Measurements from ENCODE around the gene TMEM87A. TPM values are rescaled to one million over a fixed set of nuclear protein-coding genes. Genes with fewer than 3 reads are reported as not detected.

TMEM87A gene
- total and polyA plus RNA-seq, 2 experiments from 2014 or later, result 41.8 to 43.5 TPM

DNA sequence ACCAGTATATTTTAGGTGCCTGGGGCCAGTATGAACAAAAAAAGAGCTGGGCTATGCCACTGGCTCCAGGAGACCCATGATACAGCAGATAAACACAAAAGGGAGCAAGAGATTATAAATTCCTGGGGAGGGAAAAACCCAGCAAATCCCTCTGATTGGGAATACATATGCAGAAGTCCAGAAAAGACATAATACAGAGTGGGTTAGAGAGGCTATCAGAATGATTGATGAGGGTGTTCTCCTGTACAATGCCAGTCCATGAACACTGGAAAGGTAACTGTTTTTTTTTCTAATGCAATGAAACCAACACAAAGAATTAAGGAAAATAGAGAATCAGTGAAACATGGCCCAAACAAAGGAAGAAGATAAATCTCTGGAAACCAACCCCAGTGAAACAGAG, 59.7 kb downstream of the TMEM87A start:
- Mint-ChIP-seq H3K9me3 (no peaks in the 10 kb centered on the region), H3K4me1 (no peaks in the 10 kb centered on the region), H3K27ac (no peak overlapping the region), H3K4me3 (no peak overlapping the region), H3K27me3 (ENCODE audit: insufficient read depth, low read depth, poor library complexity) (peaks cover 3% of the 10 kb centered on the region), H3K36me3 (ENCODE audit: low read depth) (peaks cover 49% of the 10 kb centered on the region; the same call in 2 of the 3 replicates)
- Histone ChIP-seq H3K9me2 (ENCODE audit: insufficient read depth) (no peaks in the 10 kb centered on the region; the same call in 1 of the 2 replicates), H3K27me3 (ENCODE audit: insufficient read depth) (no peaks in the 10 kb centered on the region), H2AFZ (no peak overlapping the region), H3F3A (replicated peaks; ENCODE audit: low read depth) (peaks cover 6% of the 10 kb centered on the region; the same call in 1 of the 2 replicates), H3K4me3 (no peak overlapping the region), H3K4me2 (no peak overlapping the region), H3K36me3 (ENCODE audit: insufficient read depth) (peaks cover 38% of the 10 kb centered on the region; the same call in 1 of the 2 replicates), H3K4me1 (ENCODE audit: insufficient read depth) (no peaks in the 10 kb centered on the region), H4K20me1 (replicated peaks; ENCODE audit: insufficient read depth) (0 out of 2 replicates have a peak, but pooled peaks cover 2% of the 10 kb centered on the region), H3K79me2 (replicated peaks; ENCODE audit: insufficient read depth) (no peaks in the 10 kb centered on the region), H3K27ac (ENCODE audit: low read depth) (no peak overlapping the region)
- no peak for ATAC-seq
- TF ChIP-seq, protein P1, sequence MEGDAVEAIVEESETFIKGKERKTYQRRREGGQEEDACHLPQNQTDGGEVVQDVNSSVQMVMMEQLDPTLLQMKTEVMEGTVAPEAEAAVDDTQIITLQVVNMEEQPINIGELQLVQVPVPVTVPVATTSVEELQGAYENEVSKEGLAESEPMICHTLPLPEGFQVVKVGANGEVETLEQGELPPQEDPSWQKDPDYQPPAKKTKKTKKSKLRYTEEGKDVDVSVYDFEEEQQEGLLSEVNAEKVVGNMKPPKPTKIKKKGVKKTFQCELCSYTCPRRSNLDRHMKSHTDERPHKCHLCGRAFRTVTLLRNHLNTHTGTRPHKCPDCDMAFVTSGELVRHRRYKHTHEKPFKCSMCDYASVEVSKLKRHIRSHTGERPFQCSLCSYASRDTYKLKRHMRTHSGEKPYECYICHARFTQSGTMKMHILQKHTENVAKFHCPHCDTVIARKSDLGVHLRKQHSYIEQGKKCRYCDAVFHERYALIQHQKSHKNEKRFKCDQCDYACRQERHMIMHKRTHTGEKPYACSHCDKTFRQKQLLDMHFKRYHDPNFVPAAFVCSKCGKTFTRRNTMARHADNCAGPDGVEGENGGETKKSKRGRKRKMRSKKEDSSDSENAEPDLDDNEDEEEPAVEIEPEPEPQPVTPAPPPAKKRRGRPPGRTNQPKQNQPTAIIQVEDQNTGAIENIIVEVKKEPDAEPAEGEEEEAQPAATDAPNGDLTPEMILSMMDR (conservative IDR thresholded peaks at IDR 0.05; ENCODE audit: low read depth in 2 of 2), result no peak
- TF ChIP-seq, protein P2, sequence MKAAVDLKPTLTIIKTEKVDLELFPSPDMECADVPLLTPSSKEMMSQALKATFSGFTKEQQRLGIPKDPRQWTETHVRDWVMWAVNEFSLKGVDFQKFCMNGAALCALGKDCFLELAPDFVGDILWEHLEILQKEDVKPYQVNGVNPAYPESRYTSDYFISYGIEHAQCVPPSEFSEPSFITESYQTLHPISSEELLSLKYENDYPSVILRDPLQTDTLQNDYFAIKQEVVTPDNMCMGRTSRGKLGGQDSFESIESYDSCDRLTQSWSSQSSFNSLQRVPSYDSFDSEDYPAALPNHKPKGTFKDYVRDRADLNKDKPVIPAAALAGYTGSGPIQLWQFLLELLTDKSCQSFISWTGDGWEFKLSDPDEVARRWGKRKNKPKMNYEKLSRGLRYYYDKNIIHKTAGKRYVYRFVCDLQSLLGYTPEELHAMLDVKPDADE (IDR thresholded peaks at IDR 0.05), result no peak
- TF ChIP-seq EZH2phosphoT487 (IDR thresholded peaks at IDR 0.05; ENCODE audit: unreplicated experiment) (no peak), ZNF331 (CRISPR knock-in tag; IDR thresholded peaks at IDR 0.05; ENCODE audit: low read depth) (no peak), EZH2 (IDR thresholded peaks at IDR 0.05; ENCODE audit: low read depth, unreplicated experiment) (no peak), ZNF114 (CRISPR knock-in tag; IDR thresholded peaks at IDR 0.05) (no peak), POLR2AphosphoS5 (IDR thresholded peaks at IDR 0.05; ENCODE audit: low read depth) (no peak), CREB1 (CRISPR knock-in tag; IDR thresholded peaks at IDR 0.05; ENCODE audit: low read depth) (no peak), NANOG (IDR thresholded peaks at IDR 0.05; ENCODE audit: borderline replicate concordance) (no peak), STAT1 (IDR thresholded peaks at IDR 0.05; ENCODE audit: unreplicated experiment) (no peak), JUNB (IDR thresholded peaks at IDR 0.05; ENCODE audit: unreplicated experiment) (no peak)
- TF ChIP-seq, protein P3, sequence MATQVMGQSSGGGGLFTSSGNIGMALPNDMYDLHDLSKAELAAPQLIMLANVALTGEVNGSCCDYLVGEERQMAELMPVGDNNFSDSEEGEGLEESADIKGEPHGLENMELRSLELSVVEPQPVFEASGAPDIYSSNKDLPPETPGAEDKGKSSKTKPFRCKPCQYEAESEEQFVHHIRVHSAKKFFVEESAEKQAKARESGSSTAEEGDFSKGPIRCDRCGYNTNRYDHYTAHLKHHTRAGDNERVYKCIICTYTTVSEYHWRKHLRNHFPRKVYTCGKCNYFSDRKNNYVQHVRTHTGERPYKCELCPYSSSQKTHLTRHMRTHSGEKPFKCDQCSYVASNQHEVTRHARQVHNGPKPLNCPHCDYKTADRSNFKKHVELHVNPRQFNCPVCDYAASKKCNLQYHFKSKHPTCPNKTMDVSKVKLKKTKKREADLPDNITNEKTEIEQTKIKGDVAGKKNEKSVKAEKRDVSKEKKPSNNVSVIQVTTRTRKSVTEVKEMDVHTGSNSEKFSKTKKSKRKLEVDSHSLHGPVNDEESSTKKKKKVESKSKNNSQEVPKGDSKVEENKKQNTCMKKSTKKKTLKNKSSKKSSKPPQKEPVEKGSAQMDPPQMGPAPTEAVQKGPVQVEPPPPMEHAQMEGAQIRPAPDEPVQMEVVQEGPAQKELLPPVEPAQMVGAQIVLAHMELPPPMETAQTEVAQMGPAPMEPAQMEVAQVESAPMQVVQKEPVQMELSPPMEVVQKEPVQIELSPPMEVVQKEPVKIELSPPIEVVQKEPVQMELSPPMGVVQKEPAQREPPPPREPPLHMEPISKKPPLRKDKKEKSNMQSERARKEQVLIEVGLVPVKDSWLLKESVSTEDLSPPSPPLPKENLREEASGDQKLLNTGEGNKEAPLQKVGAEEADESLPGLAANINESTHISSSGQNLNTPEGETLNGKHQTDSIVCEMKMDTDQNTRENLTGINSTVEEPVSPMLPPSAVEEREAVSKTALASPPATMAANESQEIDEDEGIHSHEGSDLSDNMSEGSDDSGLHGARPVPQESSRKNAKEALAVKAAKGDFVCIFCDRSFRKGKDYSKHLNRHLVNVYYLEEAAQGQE (IDR thresholded peaks at IDR 0.05; ENCODE audit: unreplicated experiment), result no peak
- TF ChIP-seq, protein P4, sequence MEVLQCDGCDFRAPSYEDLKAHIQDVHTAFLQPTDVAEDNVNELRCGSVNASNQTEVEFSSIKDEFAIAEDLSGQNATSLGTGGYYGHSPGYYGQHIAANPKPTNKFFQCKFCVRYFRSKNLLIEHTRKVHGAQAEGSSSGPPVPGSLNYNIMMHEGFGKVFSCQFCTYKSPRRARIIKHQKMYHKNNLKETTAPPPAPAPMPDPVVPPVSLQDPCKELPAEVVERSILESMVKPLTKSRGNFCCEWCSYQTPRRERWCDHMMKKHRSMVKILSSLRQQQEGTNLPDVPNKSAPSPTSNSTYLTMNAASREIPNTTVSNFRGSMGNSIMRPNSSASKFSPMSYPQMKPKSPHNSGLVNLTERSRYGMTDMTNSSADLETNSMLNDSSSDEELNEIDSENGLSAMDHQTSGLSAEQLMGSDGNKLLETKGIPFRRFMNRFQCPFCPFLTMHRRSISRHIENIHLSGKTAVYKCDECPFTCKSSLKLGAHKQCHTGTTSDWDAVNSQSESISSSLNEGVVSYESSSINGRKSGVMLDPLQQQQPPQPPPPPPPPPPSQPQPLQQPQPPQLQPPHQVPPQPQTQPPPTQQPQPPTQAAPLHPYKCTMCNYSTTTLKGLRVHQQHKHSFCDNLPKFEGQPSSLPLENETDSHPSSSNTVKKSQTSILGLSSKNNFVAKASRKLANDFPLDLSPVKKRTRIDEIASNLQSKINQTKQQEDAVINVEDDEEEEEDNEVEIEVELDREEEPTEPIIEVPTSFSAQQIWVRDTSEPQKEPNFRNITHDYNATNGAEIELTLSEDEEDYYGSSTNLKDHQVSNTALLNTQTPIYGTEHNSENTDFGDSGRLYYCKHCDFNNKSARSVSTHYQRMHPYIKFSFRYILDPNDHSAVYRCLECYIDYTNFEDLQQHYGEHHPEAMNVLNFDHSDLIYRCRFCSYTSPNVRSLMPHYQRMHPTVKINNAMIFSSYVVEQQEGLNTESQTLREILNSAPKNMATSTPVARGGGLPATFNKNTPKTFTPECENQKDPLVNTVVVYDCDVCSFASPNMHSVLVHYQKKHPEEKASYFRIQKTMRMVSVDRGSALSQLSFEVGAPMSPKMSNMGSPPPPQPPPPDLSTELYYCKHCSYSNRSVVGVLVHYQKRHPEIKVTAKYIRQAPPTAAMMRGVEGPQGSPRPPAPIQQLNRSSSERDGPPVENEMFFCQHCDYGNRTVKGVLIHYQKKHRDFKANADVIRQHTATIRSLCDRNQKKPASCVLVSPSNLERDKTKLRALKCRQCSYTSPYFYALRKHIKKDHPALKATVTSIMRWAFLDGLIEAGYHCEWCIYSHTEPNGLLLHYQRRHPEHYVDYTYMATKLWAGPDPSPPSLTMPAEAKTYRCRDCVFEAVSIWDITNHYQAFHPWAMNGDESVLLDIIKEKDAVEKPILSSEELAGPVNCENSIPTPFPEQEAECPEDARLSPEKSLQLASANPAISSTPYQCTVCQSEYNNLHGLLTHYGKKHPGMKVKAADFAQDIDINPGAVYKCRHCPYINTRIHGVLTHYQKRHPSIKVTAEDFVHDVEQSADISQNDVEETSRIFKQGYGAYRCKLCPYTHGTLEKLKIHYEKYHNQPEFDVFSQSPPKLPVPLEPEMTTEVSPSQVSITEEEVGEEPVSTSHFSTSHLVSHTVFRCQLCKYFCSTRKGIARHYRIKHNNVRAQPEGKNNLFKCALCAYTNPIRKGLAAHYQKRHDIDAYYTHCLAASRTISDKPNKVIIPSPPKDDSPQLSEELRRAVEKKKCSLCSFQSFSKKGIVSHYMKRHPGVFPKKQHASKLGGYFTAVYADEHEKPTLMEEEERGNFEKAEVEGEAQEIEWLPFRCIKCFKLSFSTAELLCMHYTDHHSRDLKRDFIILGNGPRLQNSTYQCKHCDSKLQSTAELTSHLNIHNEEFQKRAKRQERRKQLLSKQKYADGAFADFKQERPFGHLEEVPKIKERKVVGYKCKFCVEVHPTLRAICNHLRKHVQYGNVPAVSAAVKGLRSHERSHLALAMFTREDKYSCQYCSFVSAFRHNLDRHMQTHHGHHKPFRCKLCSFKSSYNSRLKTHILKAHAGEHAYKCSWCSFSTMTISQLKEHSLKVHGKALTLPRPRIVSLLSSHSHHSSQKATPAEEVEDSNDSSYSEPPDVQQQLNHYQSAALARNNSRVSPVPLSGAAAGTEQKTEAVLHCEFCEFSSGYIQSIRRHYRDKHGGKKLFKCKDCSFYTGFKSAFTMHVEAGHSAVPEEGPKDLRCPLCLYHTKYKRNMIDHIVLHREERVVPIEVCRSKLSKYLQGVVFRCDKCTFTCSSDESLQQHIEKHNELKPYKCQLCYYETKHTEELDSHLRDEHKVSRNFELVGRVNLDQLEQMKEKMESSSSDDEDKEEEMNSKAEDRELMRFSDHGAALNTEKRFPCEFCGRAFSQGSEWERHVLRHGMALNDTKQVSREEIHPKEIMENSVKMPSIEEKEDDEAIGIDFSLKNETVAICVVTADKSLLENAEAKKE (CRISPR knock-in tag; IDR thresholded peaks at IDR 0.05), result no peak
- no peak for DNase-seq (ENCODE audit: low spot score)
